HG02610 (cell line): ENCODE results near the gene ELL2.
A peak's percentile ranks its signal among the peaks of the same experiment; 100 is the strongest.

Experiments
- ATAC-seq: cut with Tn5 transposase; IDR thresholded peaks from one replicate; pipeline ENCODE4 v1.9.1; 2021; ENCODE audit warnings: mild to moderate bottlenecking, moderate library complexity; ENCODE audit not compliant: unreplicated experiment

Gene ELL2

GRCh38 chr5:95983509-95983908 is 21.9 kb upstream of the ELL2 start:
- ATAC-seq = no peak

GRCh38 chr5:95983080-95983479 is 21.4 kb upstream of the ELL2 start:
- ATAC-seq = no peak

GRCh38 chr5:95976606-95977005 is 15.0 kb upstream of the ELL2 start:
- no peak for ATAC-seq

GRCh38 chr5:95975703-95976102 is 14.1 kb upstream of the ELL2 start:
- ATAC-seq = no peak

GRCh38 chr5:95973793-95974325 is 12.2 kb upstream of the ELL2 start:
- ATAC-seq = peak; percentile 99

- no peak for ATAC-seq
Measured at GRCh38 chr5:95972196-95972595, 10.5 kb upstream of the ELL2 start.

- no peak for ATAC-seq
Measured at GRCh38 chr5:95970359-95970704, 8.7 kb upstream of the ELL2 start.

GRCh38 chr5:95969651-95970358 is 8.2 kb upstream of the ELL2 start:
- no peak for ATAC-seq

GRCh38 chr5:95969055-95969454 is 7.4 kb upstream of the ELL2 start:
- ATAC-seq = no peak

GRCh38 chr5:95967236-95967635 is 5.6 kb upstream of the ELL2 start:
- ATAC-seq = no peak

- no peak for ATAC-seq
Measured at GRCh38 chr5:95966005-95966404, 4.4 kb upstream of the ELL2 start.

- no peak for ATAC-seq
Measured at GRCh38 chr5:95963650-95964410, 2.2 kb upstream of the ELL2 start.

GRCh38 chr5:95962785-95963184 is 1.1 kb upstream of the ELL2 start:
- no peak for ATAC-seq

- no peak for ATAC-seq
Measured at GRCh38 chr5:95962475-95962773, 773 bp upstream of the ELL2 start.

GRCh38 chr5:95960667-95961616 is 709 bp downstream of the ELL2 start:
- peak; percentile 60 for ATAC-seq

GRCh38 chr5:95959888-95960666 is 1.6 kb downstream of the ELL2 start:
- ATAC-seq = no peak

GRCh38 chr5:95959051-95959887 is 2.4 kb downstream of the ELL2 start:
- no peak for ATAC-seq

- no peak for ATAC-seq
Measured at GRCh38 chr5:95958310-95959014, 3.2 kb downstream of the ELL2 start.

- ATAC-seq = no peak
Measured at GRCh38 chr5:95957561-95958203, 4.0 kb downstream of the ELL2 start.
